Medulla oblongata (tissue), 1 donor: Measurements from ENCODE around the gene HRAS.

Experiments
- DNase-seq: peaks from one replicate; pipeline ENCODE4 v3.0.0-alpha.2; 2015; ENCODE audit errors: extremely low spot score

The HRAS gene

GRCh38 chr11:554428-555226 lies 19.3 kb upstream of the HRAS start:
- DNase-seq = peak; percentile 36

- no peak for DNase-seq
Observed at GRCh38 chr11:553988-554340, 18.6 kb upstream of the HRAS start.

GRCh38 chr11:553083-553987 lies 18.0 kb upstream of the HRAS start:
- DNase-seq = no peak

GRCh38 chr11:551596-551995 lies 16.2 kb upstream of the HRAS start:
- no peak for DNase-seq

GRCh38 chr11:551131-551530 lies 15.8 kb upstream of the HRAS start:
- DNase-seq = no peak

GRCh38 chr11:550746-551085 lies 15.3 kb upstream of the HRAS start:
- DNase-seq = no peak

GRCh38 chr11:550021-550745 lies 14.8 kb upstream of the HRAS start:
- DNase-seq = no peak

- DNase-seq = no peak
Observed at GRCh38 chr11:548700-549603, 13.6 kb upstream of the HRAS start.

GRCh38 chr11:545171-545570 lies 9.8 kb upstream of the HRAS start:
- no peak for DNase-seq

GRCh38 chr11:544817-545166 lies 9.4 kb upstream of the HRAS start:
- DNase-seq = no peak

- no peak for DNase-seq
Observed at GRCh38 chr11:541433-541885, 6.1 kb upstream of the HRAS start.

- DNase-seq = no peak
Observed at GRCh38 chr11:540583-541432, 5.4 kb upstream of the HRAS start.

GRCh38 chr11:539971-540481 lies 4.7 kb upstream of the HRAS start:
- no peak for DNase-seq

GRCh38 chr11:538431-539051 lies 3.2 kb upstream of the HRAS start:
- DNase-seq = no peak

GRCh38 chr11:537622-538430 lies 2.5 kb upstream of the HRAS start:
- DNase-seq = no peak

- no peak for DNase-seq
Observed at GRCh38 chr11:536841-537621, 1.7 kb upstream of the HRAS start, which contains the start of gene LRRC56. TSS of gene LRRC56 (plus strand) at chr11:537527. CDS start at chr11:540685, 3,158 bp downstream.

GRCh38 chr11:535210-535518 lies 212 bp downstream of the HRAS start:
- DNase-seq = no peak
